ES-I3 (cell line): ENCODE measurements around the gene HHEX.
"Not testable (repeated sequence)": the region's sequence is repeated elsewhere in the genome, so short reads cannot be mapped to it uniquely, and the experiment has no call there.

Experiments
- H3K36me3 ChIP-seq: 2 replicates; pipeline ENCODE4 v1.6.1; 2013; ENCODE audit warnings: mild to moderate bottlenecking, low read length, control low read depth, moderate library complexity; ENCODE audit not compliant: insufficient read depth
- H3K4me1 ChIP-seq: 2 replicates; pipeline ENCODE4 v1.6.1; 2013; ENCODE audit warnings: mild to moderate bottlenecking, control low read depth, low read length; ENCODE audit not compliant: insufficient read depth
- H3K9ac ChIP-seq: 2 replicates; pipeline ENCODE4 v1.6.1; 2013; ENCODE audit warnings: low read depth, mild to moderate bottlenecking, low read length, moderate library complexity
- H3K9me3 ChIP-seq: 2 replicates; pipeline ENCODE4 v1.6.1; 2013; ENCODE audit warnings: mild to moderate bottlenecking, low read length, moderate library complexity; ENCODE audit not compliant: control insufficient read depth, insufficient read depth

The HHEX gene

GRCh38 chr10:92735938-92736337, 46.2 kb downstream of the HHEX start:
- Histone ChIP-seq H3K9me3 (no peaks in the 10 kb centered on the region), H3K4me1 (no peaks in the 10 kb centered on the region)

DNA sequence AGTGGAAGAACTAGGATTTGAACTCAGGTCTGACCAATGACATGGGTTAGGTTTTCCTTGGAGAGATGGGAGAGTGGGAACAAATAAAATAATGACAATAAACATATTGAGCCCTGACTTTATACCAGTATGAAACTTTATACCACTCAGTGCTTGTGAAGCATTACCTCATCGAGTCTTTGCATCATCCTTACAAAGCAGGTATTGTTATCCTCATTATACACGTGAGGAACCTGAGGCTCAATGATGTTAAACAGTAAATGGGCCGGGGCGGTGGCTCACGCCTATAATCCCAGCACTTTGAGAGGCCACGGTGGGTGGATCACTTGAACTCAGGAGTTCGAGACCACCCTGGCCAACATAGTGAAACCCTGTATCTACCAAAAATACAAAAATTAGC, 47.7 kb downstream of the HHEX start:
- no peaks in the 10 kb centered on the region for H3K36me3 ChIP-seq
- no peaks in the 10 kb centered on the region for H3K4me1 ChIP-seq
- H3K9me3 ChIP-seq: no peaks in the 10 kb centered on the region
- no peak overlapping the region for H3K9ac ChIP-seq

More at GRCh38 chr10:92735938-92736337, 46.2 kb downstream of the HHEX start:
- Histone ChIP-seq H3K9ac (no peak overlapping the region), H3K36me3 (no peaks in the 10 kb centered on the region)

GRCh38 chr10:92740762-92741161, 51.0 kb downstream of the HHEX start:
- H3K4me1 ChIP-seq: no peaks in the 10 kb centered on the region
- no peaks in the 10 kb centered on the region for H3K36me3 ChIP-seq
- H3K9me3 ChIP-seq: no peaks in the 10 kb centered on the region
- H3K9ac ChIP-seq: no peak overlapping the region

DNA sequence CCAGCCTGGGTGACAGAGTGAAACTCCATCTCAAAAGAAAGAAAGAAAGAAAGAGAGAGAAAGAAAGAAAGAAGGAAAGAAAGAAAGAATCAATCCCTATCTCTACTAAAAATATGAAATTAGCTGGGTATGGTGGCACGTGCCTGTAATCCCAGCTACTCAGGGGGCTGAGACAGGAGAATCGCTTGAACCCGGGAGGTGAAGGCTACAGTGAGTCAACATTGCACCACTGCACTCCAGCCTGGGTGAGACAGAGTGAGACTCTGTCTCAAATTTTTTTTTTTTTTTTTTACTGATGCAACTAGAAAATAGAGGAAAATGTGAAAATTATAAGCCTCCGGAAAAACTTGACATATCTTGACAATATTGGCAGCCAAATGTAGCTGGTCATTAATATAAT, 52.0 kb downstream of the HHEX start:
- not testable (repeated sequence) for H3K4me1 ChIP-seq, H3K9me3 ChIP-seq

GRCh38 chr10:92742331-92743228, 52.8 kb downstream of the HHEX start:
- no peaks in the 10 kb centered on the region for H3K36me3 ChIP-seq
- no peak overlapping the region for H3K9ac ChIP-seq

More for the DNA sequence above, 52.0 kb downstream of the HHEX start:
- not testable (repeated sequence) for H3K36me3 ChIP-seq, H3K9ac ChIP-seq

More at GRCh38 chr10:92742331-92743228, 52.8 kb downstream of the HHEX start:
- Histone ChIP-seq H3K4me1 (no peaks in the 10 kb centered on the region), H3K9me3 (no peaks in the 10 kb centered on the region)
